NCI-H510A (cell line): ENCODE results near the gene AS3MT.
"Not testable (repeated sequence)": the region's sequence is repeated elsewhere in the genome, so short reads cannot be mapped to it uniquely, and the experiment has no call there.

ENCODE experiments used
- DNase-seq: peaks from one replicate; lab custom pipeline; 2025; lab: John Stamatoyannopoulos, UW

Gene AS3MT

DNA sequence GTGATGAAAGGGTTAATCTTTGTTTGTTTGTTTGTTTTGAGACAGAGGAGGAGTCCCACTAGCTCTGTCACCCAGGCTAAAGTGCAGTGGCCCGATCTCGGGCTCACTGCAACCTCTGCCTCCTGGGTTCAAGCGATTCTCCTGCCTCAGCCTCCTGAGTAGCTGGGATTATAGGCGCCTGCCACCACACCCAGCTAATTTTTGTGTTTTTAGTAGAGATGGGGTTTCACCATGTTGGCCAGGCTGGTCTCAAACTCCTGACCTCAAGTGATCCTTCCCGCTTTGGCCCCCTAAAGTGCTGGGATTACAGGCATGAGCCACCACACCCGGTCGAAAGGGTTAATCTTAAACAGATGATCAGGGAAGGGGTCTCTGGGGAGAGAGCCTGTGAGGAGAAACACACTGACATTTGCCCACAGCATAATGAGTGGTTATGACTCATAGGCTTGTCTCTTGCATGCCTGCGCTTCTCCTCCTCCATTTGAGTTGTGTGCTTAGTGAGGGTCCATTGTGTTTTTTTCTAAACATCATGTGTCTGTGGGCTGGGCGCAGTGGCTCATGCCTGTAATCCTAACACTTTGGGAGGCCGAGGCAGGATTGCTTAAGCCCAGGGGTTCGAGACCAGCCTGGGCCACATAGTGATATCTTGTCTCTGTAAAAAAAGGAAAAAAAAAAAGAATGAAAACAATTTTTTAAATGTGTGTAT is 13.4 kb upstream of the AS3MT start:
- not testable (repeated sequence) for DNase-seq

DNA sequence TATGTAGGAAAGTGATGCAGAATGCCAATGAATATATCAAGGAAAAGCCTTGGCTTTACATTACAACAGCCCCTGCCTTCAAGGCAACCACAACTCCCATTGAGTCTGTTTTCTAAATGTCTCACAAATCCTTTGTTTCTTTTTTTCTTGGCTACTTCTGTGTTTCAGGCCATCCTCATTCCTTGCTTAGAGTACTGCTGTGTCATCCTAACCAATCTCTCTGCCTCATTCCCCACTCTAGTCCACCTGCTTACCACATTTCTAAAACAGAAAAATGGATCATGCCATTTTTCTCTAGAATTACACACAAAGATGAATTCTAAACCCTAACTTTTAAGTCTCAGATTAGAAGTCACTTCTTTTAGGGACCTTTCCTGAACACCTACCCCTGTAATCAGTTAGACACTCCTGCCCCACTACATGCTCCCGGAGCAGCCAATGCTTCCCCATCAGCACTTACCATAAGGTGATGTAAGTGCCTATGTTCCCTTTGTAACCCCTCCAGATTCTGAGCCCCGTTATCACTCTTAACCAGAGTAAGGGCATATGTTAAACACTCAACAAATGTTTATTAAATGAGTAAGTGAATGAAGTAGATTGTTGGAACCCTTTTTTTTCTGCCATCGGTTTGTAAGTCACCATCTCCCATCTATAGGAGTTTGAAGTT is 12.4 kb upstream of the AS3MT start:
- DNase-seq = no peak

DNA sequence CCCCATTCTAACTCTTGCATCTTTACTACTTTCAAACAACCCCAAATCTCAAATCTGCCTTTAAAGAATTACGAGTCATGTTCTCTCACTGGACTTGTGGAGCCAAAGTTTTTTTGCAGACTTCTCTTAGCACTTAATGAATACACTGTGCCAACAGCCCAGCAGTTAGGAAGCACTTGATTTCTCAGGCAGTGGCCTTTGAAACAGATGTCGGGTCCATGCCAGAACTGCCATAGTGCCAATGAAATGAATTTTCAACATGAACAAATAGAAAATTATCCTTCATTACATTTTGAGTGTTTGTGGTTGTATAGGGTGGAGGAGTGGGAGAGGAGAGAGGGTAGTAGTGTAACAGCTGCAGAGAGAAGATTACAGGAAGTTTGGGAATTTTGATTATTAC is 9.4 kb upstream of the AS3MT start:
- no peak for DNase-seq

DNA sequence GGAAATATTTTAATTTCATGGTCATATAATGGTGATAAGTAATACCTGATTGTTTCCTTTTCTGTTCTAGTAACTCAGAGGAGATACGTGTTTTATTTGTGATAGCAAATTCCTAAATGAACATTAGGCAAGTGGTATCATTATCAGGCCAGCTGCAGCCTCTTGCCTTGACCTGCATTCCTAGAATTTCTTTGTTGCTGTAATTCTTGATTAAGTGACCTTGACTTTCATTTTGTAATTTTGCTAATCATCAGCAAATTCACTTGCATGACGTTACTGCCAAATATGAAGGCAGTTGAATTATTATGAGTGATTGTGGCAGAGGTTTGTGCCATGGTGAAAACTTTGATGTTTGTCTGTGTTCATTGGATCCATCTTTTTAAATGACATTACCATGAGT is 5.6 kb upstream of the AS3MT start:
- DNase-seq = no peak

DNA sequence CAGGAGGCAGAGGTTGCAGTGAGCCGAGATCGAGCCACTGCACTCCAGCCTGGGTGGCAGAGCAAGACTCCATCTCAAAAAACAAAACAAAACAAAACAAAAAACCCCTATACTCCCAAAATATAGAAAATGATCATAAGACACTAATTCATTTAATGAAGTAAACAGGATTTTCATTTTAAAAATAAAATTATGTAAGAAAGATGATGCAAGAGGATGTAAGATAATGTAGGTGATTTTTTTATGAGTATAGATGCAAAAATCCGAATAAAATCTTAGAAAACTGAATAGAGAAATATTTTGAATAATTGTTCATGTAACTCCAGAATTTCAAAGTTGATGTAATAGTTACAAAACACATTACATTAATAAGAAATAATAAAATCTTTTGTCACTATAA is 3.6 kb upstream of the AS3MT start:
- no peak for DNase-seq

DNA sequence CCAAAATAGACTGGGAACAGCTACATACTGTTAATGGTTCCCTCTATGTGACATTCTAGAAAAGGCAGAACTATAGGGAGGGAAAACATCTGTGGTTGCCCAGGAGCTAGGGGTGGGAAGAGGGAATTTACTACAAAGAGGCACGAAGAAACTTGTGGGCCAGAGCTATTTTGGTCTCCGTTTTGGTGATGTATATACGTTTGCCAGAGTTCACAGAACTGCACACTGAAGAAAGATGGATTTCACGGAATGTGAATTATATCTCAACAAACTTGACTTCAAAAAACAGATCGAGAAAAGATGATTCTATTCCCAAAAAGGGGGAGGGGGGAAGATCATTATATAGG is 386 bp upstream of the AS3MT start:
- DNase-seq = no peak

DNA sequence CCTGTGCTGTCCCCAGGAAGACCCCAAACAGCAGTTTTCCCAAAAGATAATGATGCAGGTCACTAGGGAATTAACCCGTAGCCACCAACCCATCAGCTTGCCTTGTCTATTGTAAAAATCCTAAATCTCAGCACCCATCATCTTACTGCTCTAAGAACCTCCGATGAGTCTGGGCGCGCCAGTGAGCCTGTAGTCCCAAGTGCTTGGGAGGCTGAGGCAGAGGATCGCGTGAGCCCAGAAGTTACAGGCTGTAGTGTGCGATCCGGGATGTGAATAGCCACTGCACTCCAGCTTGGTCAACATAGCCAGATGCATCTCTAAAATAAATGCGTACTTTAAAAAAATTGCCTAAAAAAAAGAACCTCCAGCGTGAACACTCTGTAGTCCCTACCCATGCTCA is 951 bp downstream of the AS3MT start:
- DNase-seq = no peak

DNA sequence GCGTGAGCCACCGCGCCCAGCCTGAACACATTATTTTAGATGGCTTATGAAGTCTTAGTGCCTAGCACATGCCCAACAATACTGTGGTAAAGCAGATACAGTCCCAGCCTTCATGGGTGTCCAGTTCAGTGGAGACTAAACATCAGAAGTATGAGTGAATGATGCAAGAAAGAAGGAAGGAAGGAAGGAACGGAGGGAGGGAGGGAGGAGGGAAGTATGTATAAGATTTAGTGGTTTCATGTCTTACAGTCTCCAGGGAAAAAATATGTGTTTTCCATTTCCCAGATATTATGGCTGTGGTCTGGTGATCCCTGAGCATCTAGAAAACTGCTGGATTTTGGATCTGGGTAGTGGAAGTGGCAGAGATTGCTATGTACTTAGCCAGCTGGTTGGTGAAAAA is 2.9 kb downstream of the AS3MT start:
- no peak for DNase-seq

DNA sequence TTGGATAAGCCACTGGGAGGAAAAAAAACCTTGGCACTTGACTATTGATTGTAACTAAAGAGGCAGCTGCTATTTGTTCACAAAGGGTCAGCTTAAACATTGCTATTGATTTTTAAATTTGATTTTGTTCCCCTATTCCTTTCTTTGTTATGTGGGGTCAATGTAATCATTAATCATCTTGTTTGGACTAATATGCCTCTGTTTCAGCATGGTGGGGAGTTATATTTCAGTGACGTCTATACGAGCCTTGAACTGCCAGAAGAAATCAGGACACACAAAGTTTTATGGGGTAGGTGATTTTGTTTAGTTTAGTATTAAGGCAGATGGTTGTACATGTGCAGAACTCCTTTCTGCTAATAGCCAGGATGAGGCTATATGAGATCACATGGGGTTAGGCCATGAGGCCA is 7.5 kb downstream of the AS3MT start:
- DNase-seq = no peak

DNA sequence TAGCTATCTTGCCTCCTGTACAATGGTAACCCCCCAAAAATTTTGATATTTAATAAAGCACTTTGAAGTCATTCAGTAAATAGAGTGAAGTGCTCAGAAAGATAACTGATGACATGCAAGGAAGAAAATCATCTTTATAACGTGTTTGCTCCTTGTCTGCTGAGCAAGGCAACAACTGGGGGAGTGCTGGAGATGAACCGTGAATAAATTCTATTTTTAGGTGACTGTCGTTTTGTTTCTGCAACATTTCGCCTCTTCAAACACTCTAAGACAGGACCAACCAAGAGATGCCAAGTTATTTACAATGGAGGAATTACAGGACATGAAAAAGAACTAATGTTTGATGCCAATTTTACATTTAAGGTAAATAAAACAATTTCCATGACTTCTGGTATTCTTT is 9.4 kb downstream of the AS3MT start:
- no peak for DNase-seq

DNA sequence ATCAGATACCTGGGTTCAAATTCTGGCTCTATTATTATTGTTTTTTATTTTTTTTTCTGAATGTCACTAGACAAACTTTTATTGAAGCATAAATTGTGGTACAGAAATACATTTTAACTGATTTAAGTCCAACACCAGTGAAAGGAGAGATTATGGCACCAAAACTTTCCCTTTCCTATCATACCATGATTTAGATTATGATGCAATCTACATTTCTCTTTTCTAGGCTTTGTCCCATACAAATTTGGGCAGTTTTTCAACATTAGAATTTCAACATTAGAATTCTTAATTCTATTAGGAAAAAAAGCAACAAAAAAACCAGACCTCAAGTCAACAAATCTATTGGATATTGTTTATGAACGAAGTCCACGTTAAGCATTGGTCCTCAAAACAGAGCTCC is 11.0 kb downstream of the AS3MT start:
- no peak for DNase-seq

DNA sequence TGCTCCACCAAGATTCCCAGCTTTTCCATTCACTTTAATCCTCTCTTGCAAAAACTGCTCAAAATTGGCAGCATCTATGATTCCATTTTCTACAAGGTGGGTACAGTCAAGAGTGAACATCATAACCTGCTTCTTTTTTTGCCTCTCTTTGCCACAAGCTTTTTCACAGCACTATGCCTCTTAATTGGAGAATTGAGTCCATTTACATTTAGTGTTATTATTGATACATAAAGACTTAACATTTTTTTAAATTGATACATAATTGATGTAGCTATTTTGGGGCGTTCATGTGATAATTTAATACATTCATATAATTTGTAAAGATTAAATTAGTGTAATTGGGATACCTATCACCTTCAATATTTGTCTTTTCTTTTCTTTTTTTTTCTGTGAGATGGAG is 18.8 kb downstream of the AS3MT start:
- DNase-seq = no peak

DNA sequence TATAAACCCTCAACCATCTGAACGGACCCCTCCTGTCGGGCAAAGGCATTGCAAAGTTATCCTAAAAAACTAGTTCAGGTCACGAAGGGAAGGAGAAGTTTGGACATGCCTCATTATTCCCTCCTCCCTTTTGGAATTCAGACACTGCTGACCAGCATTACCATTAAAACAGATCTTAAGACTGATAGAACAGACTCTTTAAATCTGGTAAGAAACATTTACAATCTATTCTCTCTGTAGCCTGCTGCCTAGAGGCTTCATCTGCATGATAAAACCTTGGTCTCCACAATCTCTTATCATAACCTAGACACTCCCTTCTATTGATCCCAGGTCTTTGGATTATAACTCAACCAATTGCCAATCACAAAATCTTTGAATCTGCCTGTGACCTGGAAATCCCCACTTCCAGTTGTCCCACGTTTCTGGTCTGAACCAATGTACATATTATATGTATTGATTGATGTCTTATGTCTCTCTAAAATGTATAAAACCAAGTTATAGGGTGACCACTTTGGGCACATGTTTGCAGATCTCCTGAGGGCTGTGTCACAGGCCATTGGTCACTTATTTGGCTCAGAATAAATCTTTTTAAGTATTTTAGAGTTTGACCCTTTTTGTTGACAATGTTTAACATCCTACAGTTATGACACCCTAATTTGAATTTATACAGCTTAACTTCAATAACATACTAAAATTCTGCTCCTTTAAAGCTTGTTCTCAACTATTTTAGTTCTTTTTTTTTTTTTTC is 25.4 kb downstream of the AS3MT start:
- DNase-seq = no peak

DNA sequence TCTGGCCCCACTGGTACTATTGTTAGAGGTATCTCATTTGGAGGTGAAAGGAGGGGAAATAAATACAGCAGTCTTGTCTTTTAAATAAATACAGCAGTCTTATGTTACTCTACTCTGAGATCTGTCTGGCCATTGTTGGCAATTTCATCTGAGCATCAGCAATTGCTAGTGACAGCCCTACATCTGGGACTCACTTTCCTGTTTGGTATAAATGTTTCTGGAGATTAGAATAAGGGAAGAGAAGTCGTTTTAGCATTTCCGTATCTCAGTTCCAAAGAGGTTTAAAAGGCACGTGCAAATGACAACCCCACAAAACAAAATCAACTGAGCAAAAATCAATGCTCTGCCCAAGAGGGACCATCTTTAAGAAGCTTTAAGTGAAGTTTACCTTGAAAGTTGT is 30.7 kb downstream of the AS3MT start:
- no peak for DNase-seq

DNA sequence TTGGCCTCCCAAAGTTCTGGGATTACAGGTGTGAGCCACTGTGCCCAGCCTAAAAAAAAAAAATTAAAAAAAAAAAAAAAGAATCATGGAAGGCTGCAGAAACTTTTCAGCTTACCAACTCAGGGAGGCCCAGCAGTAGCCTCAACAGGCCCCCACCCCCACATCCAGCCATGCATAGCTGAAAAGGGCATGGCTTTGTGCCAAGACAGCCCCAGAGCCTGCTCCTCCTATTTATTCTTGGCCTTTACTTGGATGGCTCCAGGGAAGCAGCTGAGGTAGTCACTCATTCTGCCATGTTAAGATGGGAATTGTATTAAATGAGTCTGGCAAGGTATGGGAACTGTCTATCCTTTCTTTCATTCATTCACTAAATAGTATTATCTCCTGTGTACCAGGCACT is 35.1 kb downstream of the AS3MT start:
- DNase-seq = no peak

DNA sequence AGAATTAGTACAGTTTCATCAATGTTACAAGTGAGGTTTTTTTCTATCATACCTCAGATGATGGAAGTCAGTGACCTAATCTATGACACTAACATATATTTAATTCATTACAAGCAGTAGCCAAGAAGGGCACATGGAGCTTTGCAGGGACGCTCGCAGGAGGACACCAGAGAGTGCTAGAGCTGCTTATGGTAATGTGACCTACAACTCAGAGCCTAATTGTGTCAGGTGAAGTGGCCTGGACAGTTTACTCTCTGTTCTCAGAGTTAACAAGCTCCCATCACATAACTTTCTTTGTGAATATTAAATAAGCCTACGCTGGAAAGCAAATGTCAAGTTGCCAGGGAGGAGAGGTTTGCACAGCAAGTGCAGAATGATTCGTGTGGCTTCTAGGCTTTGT is 37.2 kb downstream of the AS3MT start:
- DNase-seq = no peak

DNA sequence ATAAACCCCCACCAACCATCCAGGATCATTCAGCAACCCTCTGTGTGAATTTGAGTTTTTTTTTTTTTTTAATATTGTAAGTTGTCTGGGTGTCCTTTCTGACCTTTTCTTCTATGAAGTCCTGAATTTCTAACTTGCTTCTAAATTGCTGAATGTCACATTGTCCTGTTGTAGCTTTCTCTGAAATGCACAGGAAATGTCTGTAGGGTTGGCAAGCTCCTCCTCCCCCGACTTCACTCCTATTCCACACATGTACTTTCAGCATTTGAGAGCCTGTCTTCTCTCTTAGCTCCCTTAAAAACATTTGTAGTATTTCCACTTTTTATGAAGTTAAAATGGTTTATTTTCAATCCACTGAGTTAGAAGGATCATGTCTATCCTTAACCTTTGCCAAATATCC is 45.5 kb downstream of the AS3MT start:
- DNase-seq = no peak

DNA sequence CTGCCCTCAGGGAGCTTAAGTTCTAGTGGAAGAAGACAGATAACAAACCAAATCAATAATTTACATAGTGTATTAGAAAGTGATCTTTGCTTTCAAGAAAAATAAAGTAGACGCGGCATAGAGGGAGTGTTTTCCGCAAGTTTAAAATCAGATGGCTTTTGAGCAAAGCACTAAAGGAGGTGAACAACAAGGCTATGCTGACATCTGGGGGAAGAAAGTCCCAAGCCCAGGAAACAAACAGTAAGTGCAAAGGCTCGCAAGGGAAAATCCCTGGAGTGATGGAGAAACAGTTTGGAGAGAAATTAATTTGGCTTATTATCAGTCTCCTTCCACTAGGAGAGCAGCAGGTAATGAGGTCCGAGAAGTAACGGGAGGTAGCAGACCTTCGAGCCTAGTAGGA is 46.9 kb downstream of the AS3MT start:
- no peak for DNase-seq

DNA sequence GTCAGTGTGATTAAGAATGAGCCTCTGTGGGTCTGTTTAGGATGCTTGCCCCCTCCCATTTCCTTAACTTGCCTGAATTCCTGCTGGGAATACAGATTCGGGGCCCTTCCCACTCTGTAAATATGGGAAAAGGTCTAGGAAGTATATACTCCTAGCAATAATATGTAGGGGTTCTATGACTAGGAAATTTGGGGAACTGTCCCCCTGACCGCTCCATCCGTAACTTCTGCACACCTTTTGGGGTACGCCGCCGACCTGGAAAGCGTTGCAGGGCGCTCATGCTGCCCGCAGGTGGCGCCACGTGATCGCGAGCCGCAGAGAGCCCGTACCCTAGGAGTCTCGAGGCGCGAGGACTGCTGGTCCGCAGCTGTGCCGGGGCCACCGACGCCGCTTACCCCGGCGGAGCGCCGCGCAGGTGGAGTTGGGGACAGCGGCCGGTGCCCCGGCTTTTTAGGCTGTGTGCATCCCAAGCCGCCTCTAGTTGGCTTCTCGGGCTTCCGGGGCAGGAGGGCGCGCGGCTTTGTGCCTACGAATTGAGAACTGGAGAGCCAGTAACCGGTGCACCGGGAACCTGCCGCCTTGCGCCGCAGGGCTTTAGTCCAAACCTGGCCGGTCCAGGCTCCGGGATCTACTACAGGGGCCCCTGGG is 48.2 kb downstream of the AS3MT start:
- DNase-seq = peak; percentile 62

DNA sequence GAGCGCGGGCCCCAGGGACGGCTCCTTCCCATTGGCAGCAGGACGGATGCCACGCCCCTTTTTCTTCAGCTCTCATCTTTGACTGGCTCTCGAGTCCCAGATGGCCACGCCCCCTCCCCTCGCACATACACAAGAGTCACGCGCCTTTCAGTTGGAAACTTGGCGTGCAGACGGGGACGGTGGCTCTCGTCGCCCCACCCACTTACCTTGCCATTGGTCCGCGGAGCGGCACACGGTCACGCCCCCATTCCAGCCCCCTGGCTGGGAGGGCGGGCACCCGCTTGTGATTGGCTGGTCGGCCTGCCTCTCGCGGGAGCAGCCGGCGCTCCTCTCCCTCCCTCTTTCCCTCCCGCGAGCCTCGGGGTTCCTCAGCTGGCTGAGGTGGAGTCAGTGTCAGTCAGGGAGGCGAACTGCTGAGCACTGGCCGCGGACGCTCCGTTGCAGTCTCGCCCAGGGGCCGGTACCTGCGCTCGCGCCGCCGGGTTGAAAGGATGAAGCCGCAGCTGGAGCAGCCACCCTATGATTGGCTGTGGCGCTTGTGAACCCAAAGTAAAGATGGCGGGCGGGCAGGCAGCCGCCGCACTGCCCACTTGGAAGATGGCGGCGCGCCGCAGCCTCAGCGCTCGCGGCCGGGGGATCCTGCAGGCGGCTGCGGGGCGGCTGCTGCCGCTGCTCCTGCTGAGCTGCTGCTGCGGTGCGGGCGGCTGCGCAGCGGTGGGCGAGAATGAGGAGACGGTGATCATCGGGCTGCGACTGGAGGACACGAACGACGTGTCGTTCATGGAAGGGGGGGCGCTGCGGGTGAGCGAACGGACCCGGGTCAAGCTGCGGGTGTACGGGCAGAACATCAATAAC is 48.9 kb downstream of the AS3MT start, which contains the start of gene CNNM2:
TSS of gene CNNM2 (plus strand) at position 333 of the 855 bp plus-strand sequence. CDS start at position 520, 187 bp downstream.
- peak; percentile 99 for DNase-seq

DNA sequence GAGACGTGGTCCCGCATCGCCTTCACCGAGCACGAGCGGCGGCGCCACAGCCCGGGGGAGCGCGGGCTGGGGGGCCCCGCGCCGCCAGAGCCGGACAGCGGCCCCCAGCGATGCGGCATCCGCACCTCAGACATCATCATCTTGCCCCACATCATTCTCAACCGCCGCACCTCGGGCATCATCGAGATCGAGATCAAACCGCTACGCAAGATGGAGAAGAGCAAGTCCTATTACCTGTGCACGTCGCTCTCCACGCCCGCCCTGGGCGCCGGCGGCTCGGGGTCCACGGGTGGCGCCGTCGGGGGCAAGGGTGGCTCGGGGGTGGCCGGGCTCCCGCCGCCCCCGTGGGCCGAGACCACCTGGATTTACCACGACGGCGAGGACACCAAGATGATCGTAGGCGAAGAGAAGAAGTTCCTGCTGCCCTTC is 49.6 kb downstream of the AS3MT start:
- no peak for DNase-seq
